ENCODE results near the gene CNOT4.
"Not testable (repeated sequence)": the region's sequence is repeated elsewhere in the genome, so short reads cannot be mapped to it uniquely, and the experiment has no call there.

Gene CNOT4

DNA sequence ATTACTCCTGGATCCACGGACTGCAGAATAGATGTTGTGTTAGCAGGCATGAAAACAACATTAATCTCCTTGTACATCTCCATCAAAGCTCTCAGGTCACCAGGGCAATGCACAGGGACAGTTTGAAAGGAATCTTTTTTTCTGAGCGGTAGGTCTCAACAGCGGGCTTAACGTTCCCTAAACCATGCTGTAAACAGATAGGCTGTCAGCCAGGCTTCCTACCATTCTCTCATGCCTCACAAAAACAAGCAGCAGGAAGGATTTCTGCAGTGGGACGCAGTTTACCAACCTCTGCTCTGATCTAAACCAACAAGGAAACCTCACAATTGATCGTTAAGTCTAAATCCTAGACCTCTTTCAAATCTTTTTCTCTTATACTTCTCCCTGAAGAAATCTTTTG lies 50.8 kb downstream of the CNOT4 start:
- no peak for DNase-seq (ENCODE audit: low spot score)

DNA sequence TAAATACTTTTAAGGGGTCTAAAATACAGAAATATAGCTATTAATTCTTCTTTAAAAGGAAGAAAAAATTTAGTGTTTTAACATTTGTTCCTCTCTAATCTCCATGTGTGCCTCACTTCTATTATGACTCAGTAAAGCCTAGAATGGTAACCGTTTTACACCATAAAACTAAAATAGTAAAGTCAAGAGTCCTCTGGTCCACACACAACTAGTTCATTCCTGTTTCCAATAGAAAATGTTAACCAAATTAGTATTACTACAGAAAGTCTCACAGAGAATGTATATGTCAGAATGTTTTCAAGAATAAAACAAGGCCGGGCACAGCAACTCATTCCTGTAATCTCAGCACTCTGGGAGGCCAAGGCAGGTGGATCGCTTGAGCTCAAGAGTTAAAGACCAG lies 55.8 kb downstream of the CNOT4 start:
- no peak for DNase-seq (ENCODE audit: low spot score)

DNA sequence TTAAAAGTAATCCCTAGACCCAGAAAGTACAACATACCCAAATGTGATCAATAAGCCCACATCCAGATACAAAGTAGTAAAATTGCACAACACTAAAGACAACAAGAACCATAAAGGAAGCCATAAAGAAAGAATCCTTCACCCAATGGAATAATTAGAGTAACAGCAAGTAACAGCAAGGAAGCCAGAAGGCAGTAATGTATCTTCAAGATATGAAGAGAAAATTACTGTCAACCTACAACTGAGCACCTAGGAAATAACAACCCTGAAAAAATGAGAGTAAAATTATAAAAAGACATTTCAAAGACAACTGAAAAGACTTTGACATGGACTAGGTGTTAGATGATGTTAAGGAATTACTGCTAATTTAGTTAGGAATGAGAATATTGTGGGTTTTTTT lies 60.5 kb downstream of the CNOT4 start:
- no peak for DNase-seq (ENCODE audit: low spot score)

DNA sequence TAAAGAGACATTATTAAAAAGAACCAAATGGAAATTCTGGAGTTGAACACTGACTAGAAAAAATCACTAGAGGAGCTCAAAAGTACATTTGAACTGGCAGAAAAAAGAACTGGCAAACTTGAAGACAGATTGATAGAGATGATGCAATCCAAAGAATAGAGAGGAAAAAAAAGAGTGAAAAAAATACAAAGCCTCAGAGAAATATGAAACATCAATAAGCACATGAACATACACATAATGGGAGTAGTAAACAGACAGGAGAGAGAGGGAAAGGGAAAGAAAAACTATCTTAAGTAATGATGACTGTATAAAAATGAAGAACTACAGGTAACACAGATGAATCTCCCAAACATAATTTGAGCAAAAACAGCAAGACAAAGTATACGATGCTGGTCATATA lies 61.1 kb downstream of the CNOT4 start:
- no peak for DNase-seq (ENCODE audit: low spot score)

DNA sequence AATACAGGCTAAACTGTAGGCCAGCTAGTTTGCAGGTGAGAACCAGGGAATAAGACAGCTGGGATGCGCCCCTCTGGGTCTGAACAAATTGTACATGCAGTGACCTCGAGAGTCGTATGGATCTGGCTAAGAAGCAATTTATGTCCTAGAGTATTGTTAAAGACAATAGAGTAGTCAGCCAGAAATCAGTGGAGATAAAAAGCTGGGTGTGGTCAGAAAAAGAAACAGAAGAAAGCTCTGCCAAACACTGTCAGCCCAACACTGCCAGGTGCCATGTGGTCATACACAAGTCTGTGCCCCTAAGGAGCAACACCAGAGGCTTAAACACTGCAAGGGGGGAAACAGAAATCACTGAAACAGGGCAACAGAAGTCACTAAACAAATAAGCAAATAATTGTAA lies 62.2 kb downstream of the CNOT4 start:
- no peak for DNase-seq (ENCODE audit: low spot score)

DNA sequence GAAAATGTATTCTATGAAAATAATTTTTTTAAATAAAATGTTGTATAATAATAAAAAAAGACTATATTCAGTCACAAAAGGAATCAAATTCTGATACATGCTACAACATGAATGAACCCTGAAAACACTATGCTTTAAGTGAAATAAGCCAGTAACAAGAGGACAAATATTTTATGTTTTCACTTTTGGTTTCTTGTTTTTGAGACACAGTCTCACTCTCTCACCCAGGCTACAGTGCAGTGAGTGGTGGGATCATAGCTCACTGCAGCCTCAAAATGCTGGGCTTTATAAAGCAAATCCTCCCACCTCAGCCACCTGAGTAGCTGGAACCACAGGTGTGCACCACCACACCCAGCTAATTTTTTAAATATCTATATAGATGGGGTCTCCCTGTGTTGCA lies 64.2 kb downstream of the CNOT4 start:
- no peak for DNase-seq (ENCODE audit: low spot score)

DNA sequence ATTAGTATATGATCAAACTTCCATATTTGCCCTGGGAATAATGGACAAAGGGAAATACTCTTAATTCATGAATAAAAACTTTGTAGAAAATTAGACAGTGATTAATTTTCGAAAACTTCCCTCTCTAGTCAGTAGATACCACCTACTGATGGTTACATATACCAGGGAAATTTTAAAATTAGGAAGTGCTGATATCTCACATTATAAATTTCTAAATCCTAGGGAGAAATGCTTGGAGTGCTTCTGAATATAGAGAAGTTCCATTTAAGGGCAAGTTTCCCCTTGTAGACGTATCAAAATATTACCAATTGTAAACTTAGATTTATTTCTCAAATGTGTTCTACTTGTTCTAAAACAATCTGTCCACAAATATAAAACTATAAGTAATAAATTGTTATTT lies 64.6 kb downstream of the CNOT4 start:
- DNase-seq (ENCODE audit: low spot score) = not testable (repeated sequence)

DNA sequence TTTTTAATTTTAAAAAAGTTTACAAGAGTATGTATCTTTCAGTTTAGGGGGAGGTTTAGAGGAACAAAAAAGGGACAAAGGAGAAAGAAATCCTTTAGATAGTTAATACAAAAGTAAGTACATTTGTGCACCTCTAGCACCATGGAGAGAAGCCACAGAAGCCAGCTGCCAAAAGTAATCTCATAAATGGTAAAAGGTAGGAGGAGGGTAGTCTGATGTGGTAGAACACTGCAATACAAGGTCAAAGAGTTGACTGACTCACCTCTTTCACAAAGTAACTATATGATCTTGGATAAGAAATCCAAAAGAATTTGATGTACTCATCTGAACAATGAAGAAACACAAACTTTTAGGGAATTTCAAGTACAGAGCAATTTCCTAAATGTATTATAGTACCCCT lies 68.1 kb downstream of the CNOT4 start:
- DNase-seq (ENCODE audit: low spot score) = peak; percentile 44

DNA sequence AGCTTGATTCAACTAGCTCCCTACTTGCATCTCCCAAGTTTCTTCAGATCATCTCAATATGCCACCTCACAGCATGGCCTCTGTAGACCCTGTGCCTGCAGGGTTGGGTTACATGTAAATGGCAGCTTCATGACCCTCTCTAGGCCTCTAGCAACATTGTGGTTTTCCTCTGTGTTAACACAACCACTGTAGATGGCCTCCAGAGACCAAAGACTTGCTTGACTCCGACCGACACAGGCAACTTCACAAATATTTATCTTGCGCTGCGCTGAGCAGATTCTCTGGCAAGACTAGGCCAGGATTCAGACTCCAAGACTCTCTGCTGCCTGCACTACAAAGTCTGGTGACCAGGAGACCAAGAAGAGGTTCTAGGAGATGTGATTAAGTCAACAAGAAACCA lies 75.9 kb downstream of the CNOT4 start:
- no peak for DNase-seq (ENCODE audit: low spot score)

DNA sequence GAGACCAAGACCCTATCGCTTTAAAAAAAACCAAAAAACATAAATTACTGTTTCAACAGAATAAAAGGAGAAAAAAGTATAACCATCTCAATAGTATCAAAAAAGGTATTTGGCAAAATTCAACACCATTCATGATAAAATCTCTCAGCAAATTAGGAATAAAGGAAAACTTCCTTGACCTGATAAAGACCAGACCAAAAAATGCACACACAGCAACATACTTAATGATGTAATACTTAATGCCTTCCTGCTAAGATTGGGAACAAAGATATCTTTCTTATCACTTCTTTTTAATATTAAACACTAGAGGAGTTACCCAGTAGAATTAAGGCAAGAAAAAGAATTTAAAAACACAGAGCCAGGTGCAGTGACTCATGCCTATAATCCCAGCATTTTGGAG lies 79.3 kb downstream of the CNOT4 start:
- no peak for DNase-seq (ENCODE audit: low spot score)

DNA sequence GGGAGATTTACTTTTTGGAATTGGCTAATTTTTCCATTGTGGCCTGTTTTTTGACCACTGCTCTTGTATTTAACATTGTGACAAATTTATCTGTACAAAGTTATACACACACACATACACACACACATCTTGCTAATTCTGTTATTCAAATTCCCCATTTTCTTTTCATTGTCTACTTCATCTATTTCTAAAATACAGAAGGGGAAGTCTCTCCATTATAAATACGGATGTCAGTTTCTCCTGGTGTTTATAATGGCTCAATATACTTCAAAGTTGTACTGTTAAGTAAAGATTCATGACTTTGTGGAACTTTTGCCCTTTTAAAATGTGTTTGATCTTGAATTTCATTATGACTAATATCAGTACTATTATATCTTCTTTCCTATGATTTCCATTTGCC lies 81.0 kb downstream of the CNOT4 start:
- DNase-seq (ENCODE audit: low spot score) = no peak

DNA sequence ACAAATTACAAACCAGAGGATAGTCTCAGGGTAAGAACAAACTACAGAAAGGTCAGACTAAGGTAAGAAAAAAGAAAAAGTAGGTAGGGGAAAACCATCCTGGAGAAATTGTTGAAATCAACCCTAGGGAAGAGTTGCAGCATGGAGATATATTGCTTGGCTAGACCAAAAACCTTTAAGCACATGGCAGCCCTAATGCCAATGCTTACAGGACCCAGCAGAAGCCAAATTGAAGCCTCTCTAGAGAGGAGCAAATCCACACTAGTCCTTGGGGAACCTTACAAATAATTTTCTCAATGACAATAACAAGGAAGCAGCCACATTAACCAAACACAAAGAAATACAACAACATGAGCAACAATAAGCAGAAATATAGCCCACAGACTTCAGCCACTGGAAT lies 81.9 kb downstream of the CNOT4 start:
- DNase-seq (ENCODE audit: low spot score) = no peak

DNA sequence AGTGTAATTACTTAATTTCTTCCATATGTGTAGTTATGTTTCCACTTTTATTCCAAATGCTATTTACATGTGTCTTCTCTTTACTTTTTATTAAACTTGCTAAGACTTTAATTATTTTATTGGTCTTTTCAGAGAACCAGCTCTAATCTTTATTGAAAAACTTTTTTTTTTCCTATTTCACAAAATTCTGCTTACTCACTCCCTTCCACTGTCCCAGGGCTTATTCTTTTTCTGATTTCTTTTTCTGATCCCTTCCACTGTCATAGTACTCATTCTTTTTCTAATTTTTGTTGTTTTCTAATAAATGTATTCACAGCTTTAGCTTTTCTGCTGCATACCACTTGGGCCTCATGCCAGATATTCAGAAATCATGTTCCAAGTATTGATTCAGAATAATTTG lies 82.7 kb downstream of the CNOT4 start:
- DNase-seq (ENCODE audit: low spot score) = no peak

DNA sequence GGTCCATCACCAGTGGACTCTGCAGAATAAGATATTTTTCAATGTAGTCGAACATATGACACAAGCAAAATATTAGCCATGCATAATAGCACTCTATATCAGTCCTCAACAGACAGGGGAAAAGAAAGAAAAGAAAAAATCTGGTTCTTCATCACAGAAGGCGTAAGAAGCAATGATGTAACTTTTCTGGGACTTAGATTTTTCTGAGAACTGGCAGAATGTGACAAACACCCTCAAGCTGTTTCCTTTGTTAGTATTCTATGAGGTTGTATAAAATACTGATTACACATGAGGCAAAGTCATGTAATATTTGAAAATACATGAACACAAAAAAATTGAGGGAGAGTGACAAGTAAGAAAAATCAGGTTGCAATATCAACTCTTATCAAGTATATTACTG lies 84.9 kb downstream of the CNOT4 start:
- DNase-seq (ENCODE audit: low spot score) = no peak

DNA sequence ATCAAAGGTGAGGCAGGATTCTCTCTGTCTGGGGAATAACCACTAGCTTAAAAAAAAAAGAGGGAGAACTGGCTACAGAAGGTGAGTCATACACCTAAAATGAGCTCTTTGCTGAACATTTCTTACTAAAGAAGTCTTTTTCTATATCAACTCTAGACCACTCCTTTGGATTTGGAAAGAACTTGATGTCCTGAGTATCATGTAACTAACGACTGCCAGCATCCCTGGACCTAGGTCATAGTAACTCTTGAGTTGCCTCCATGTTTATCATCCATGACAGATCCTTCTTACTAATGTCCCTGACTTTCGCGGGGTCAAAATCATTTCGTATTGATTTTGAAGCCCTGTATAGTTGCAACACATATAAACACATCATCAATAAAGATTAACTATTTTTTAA lies 89.1 kb downstream of the CNOT4 start:
- DNase-seq (ENCODE audit: low spot score) = no peak

DNA sequence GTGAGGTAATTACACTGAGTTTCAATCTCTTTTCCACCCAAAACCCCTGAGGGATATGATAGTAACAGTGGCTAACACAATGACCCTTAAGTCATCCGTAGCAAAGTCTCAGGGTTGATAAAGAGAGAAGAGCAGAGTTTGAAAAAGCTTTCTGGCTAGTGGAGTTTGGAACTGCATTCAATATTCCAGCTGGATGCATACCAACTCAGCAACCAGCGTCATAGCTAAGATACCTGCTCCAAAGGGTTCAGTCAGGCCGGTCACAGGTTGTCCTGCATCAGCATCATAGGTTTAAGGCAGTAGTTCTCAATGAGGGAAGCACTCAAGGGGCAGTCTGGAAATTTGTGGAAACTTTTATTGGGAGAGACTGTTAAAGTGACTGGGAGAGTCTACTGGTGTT lies 93.5 kb downstream of the CNOT4 start:
- no peak for DNase-seq (ENCODE audit: low spot score)

DNA sequence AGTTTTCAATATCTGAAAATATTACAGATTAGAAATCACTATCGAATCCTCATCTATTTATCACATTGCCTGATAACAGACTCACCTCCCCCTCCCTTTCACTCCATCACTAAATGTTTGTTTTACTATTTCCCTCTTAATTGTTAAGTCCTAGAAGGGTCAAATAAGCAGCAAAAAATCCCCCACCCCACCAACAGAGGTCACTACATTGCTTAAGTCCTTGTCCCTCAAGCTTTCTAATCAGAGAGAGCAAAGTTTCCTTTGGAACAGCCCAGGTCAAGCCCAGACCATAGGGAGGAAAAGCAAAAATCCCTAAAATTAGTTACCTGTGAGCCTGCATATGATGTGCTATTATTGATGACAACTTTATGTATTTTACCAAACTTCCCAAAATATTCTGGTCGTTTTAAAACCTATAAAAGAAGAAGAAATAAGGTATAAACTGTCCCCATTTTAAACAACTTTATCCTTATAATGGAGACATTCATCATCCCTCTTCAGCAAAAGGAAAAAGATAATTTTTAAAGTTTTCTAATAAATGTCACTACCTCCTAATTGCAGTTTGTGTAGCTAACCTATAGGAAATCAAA lies 95.0 kb downstream of the CNOT4 start:
- peak; percentile 53 for DNase-seq (ENCODE audit: low spot score)

DNA sequence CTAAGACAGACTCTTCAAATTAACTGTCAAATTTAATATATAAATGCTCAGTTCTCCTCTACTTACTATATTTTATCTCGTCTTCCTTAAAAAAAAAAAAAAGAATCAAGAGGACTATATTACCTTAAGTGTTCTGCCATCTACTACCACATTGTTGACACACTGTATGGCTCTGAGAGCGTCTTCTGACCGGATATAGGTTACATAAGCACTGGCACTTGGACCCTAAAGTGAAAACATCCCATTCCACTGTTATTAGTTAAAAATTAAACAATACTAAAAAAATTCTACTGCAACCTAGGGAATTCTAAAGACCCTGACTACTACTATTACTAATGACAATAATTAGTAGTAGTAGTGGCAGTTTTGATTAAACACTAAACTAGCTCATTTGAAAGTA lies 95.7 kb downstream of the CNOT4 start:
- DNase-seq (ENCODE audit: low spot score) = no peak

DNA sequence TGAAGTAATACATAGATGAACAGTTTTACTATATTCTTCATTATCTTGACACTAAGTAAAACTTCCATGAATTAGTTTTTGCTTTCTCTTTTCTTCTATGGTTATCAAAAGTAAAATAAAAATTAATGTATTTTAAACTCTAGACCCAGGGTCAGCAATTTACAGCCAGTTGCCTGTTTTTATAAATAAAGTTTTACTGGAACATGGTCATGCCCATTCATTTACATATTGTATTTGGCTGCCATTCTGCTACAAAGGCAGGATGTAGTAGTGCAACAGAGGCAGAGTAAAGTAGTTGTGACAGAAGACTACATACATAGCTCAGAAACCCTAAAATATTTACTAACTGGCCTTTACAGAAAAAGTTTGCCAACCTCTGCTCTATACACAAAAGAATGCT lies 98.8 kb downstream of the CNOT4 start:
- DNase-seq (ENCODE audit: low spot score) = no peak

DNA sequence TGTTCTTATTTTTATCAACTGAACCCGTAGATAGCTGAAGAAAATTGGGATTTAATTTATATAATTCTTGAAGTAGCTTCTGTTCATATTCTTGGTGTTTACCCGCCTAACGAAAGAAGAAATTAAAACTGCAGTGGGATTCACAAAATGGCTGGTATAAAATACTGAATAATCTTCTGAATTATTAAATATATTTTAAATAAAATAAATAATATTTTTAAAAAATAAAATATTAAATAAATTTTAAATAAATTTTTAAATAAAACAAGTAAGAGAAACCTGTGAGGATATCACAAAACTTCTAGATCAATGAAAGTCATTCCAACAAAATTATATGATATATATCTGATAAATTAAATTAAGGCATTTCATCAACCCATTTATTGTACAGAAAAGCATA lies 99.4 kb downstream of the CNOT4 start:
- no peak for DNase-seq (ENCODE audit: low spot score)

DNA sequence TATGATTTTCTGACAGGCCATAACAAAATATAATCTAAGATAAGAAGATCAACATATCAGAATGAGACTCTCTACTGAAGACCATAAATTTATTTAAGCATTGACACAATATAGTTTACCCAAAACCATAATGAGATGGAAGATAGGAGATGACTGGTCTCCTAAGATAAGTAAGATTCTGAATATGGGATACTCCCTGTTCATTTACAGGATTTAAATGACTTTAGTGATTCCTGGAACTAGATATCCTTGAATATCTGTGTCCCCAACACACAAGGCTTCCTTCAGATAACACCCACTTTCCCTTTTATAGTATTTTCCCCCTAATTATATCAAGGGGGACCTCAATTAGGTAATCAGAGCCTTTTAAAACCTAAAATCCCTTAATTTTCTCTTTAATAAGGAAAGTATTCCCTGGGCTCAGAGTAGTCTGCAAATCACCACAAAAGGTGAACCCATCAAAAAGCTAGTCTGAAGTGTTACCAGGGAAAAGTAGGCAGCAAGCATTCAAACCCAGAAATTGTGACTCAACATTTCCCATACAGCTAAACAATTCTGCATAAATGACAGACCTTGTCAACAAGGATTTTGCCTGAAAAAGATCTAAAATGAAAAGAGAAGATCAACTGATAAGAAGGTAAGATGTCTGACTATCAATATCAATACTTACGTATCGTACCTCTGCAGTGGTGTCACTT lies 99.9 kb downstream of the CNOT4 start:
- DNase-seq (ENCODE audit: low spot score) = no peak

DNA sequence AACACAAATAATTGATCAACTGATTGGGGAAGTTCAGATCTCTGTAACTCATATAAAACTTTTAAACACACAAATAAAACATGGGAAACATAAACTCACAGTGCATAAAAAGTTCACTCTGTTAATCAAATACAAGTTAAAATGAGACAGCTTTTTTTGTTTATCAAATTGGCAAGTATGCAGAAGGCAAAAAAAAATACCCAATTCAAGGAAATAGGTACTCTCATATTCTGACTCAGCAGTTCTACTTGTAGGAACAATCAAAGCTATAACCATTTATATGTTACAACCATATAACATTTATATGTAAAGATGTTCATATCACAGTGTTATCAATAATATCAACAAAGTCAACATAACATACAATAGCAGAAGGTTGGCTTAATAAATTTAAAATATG lies 102.0 kb downstream of the CNOT4 start:
- no peak for DNase-seq (ENCODE audit: low spot score)

DNA sequence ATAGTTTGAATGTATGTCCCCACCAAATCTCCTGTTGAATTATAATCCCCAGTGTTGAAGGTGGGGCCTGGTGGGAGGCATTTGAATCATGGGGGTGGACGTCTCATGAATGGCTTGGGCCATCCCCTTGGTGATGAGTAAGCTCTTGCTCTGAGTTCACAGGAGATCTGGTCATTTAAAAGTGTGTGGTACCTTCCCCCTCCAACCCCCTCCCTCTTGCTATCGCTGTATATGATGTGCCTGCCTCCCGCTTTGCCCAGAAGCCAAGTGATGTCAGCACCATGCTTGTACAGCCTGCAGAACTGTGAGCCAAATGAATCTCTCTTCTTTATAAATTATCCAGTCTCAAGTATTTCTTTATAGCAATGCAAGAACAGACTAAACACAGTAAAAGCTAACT lies 103.0 kb downstream of the CNOT4 start:
- DNase-seq (ENCODE audit: low spot score) = no peak

DNA sequence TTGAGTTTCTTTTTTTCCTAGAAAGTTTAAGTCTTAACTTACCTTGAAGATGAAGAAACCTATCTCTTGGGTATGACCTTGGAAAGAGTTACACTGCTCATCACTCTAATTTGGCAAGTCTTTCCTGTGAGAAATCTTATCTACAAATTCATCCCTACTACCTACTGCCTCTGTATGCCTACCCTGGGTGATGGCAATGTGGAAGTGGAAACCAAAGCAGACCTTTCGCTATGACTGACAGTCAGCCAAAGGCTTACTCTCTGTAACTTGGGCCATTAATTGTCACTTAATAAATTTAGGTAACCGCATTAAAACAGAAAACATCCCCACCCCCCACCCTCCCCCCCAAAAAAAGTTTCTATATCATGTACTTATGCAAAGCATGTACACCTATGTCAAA lies 103.9 kb downstream of the CNOT4 start:
- DNase-seq (ENCODE audit: low spot score) = no peak
